DMS53 (cell line): ENCODE data around the gene HSPA6.
"Not testable (repeated sequence)": the region's sequence is repeated elsewhere in the genome, so short reads cannot be mapped to it uniquely, and the experiment has no call there.

ENCODE experiments used
- DNase-seq: peaks from one replicate; lab custom pipeline; 2025; lab: John Stamatoyannopoulos, UW

Gene HSPA6

GRCh38 chr1:161523817-161524741, at the start of gene HSPA6:
HSPA6 (plus strand) TSS chr1:161524540; CDS start chr1:161524659, 119 bp downstream.
- peak; percentile 80 for DNase-seq

DNA sequence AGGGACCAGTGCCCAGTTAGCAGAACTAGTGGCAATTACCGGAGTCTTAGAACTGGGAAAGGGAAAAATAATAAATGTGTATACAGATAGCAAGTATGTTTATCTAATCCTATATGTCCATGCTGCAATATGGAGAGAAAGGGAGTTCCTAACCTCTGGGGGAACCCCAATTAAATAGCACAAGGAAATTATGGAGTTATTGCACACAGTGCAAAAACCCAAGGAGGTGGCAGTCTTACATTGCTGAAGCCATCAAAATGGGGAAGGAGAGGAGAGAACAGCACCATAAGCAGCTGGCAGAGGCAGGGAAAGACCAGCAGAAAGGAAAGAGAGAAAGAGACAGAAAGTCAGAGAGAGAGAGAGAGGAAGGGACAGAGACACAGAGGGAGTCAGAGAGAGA, 46.6 kb upstream of the HSPA6 start:
- not testable (repeated sequence) for DNase-seq

DNA sequence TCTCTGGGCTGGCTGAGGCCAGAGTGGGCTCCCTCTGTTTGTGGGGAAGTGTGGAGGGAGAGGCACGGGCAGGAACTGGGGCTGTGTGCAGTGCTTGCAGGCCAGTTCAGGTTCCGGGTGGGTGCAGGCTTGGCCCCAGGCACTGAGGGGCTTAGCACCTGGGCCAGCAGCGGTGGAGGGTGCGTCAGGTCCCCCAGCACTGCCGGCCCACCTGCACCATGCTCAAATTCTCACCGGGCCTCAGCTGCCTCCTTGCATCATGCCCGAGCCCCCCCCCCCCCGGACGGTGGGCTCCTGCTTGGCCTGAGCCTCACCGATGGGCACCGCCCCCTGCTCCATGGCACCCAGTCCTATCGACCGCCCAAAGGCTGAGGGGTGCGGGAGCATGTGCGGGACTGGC, 45.4 kb upstream of the HSPA6 start:
- no peak for DNase-seq

DNA sequence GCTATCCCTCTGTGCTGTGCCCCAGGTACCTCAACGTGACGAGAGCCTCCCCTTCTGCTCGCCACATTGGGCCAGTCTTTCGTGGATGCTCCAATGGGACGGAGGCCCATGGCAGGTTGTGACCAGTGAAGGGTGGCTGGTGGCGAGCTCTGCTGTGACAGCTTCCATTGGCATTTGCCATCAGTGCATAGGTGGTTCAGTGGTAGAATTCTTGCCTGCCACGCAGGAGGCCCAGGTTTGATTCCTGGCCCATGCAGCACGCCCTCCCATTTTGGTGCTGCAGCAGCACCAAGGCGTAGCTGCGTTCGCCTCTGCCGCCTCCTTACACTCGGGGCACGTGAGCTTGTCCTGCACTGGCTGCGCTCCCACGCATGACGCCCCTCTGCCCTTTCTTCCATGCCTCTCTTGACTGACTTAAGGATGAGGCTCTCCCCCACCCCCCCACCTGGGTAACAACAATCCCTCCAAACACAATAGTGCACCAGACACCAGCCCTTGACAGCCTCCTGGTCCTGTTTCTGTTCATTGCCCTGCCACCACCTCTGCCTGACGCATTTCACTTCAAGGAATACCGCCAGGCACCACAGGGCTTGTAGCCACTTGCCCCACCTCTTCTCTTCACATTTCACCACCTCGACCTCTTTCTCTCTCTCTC, 43.8 kb upstream of the HSPA6 start:
- peak; percentile 43 for DNase-seq

- peak; percentile 47 for DNase-seq
These were observed 42.5 kb upstream of the HSPA6 start for GRCh38 chr1:161481624-161482392.

DNA sequence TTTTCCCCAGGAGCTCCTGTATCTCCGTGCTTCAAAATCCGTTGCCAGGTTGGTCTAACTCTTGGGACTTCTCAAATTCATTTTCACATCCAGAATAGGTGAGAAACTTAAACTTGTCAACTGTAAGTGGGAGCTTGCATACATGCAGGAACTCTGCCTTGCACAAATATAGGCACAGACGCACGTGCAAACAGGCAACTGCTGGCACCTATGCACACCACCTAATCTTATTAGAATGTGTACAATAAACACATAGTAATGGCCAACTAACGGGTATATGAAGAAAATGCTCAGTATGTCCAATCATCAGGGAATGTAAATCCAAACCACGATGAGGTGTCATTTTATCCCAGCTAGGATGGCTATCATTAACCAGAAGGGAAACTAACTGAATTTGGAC, 41.7 kb upstream of the HSPA6 start:
- DNase-seq, result no peak

DNA sequence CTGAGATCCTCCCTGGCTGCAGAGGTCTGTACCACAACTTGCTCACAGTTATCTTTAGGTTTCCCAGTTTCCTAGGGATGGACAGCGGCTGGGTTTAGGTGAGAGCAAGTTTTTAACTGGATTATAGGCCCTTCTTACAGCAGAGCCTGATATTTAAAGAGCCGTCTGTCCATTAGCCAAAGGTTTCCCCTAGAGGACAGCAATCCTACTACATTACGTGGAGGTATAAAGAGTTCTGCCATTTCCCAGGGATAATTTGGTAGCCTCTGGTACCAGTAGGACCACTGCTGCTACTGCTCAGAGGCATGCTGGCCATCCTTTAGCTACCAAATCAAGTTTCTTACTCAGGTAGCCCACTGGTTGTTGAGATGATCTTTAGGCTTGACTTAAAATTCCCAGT, 41.0 kb upstream of the HSPA6 start:
- peak; percentile 4 for DNase-seq

DNA sequence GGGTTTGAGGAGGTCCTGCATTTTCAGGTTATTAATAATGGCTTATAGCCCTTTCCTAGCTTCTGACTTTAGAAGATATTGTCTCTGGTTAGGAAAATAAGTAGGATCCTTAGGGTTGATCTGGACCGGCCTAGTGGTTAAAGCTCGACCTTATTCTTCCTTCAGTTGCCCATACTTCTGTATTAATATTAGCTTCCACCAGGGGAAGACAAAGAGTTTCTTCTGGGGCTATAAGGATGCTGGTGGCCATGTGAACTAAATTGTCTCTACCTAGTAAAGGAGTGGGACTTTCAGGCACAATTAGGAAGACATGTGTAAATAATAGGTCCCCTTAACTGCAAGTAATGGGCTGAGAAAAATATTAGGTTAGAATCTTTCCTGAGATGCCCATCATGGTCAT, 39.7 kb upstream of the HSPA6 start:
- DNase-seq, result peak; percentile 26

GRCh38 chr1:161486806-161487741, 37.3 kb upstream of the HSPA6 start:
- peak; percentile 77 for DNase-seq

GRCh38 chr1:161491472-161491871, 32.9 kb upstream of the HSPA6 start:
- no peak for DNase-seq

DNA sequence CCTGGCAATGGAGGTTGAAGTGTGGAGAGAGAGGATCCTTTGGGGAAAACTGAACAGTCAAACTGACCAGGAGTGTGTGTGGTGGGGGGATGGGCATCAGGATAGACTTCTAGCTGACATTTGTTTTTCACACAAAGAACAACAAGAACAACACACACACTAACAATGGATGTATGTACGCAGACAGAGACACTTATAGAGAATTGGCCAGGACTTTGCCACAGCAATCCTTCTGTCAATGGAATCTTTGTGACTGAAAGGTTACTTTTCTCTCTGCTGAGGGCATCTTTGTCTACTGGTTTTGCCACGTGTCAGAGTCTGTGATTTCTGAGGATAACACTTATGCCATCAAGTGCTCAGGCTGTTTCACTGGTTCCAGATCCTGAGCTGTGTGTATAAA, 31.5 kb upstream of the HSPA6 start:
- DNase-seq, result no peak

GRCh38 chr1:161494091-161494735, 30.1 kb upstream of the HSPA6 start:
- no peak for DNase-seq

- no peak for DNase-seq
These were observed 28.9 kb upstream of the HSPA6 start for GRCh38 chr1:161495490-161495889.

GRCh38 chr1:161497961-161498360, 26.4 kb upstream of the HSPA6 start:
- no peak for DNase-seq

DNA sequence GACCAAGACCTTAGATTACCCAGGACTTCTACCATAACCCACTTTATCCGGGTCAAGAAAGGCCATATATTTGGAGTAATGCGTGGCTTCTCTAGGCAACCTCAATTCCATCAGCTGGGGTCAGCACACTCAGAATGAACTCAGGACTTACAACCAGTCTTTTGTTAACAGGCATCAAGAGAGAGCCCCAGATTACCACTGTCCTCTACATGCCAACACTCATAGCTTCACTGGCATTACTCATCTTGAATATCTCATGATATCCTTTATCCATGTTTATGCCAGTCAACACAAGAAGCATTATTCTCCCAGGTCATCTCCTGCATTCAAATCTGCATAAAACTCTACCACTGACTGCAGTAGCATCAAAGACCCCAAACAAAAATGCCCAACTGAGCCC, 25.7 kb upstream of the HSPA6 start:
- no peak for DNase-seq

GRCh38 chr1:161499099-161500039, 25.0 kb upstream of the HSPA6 start:
- DNase-seq, result no peak

GRCh38 chr1:161501234-161501633, 23.1 kb upstream of the HSPA6 start:
- DNase-seq, result no peak

GRCh38 chr1:161502181-161502580, 22.2 kb upstream of the HSPA6 start:
- DNase-seq, result peak; percentile 57

GRCh38 chr1:161502641-161503393, 21.5 kb upstream of the HSPA6 start:
- DNase-seq, result no peak
